Liver (tissue), 3 donors: ENCODE measurements around the gene PGAM2.

Experiments
- CTCF ChIP-seq: fragments of 150-350 bp; IDR thresholded peaks from 2 replicates; pipeline ENCODE4 v1.5.1; 2017; ENCODE audit warnings: improper control_type of control experiment, low read depth, low read length; ENCODE audit not compliant: missing input control
- GABPA ChIP-seq, 2 donors: IDR thresholded peaks in 1 of 2; conservative IDR thresholded peaks in 1 of 2; 2 replicates each; pipeline ENCODE4 v1.6.1; 2016; ENCODE audit warnings: antibody characterized with exemption in 2 of 2, mild to moderate bottlenecking in 1 of 2, moderate library complexity in 1 of 2
- MAX ChIP-seq: IDR thresholded peaks from 2 replicates; pipeline ENCODE4 v1.6.1; 2016; ENCODE audit warnings: antibody characterized with exemption
- REST ChIP-seq: IDR thresholded peaks from 2 replicates; pipeline ENCODE4 v1.6.1; 2016; ENCODE audit warnings: antibody characterized with exemption, mild to moderate bottlenecking
- TAF1 ChIP-seq: conservative IDR thresholded peaks from 2 replicates; pipeline ENCODE4 v1.6.1; 2016; ENCODE audit warnings: antibody characterized with exemption, mild to moderate bottlenecking
- donor health status: healthy.
- donor health status: healthy.

GRCh38 chr7:44094883-44095592 is 29.7 kb upstream of the PGAM2 start:
- TF ChIP-seq REST (no peak), CTCF (no peak), GABPA (IDR thresholded peaks at IDR 0.05 in 1 of 2, conservative IDR thresholded peaks at IDR 0.05 in 1 of 2) (no peak), MAX (no peak), TAF1 (no peak)
